HepG2 (cell line): ENCODE data around the gene ACSM5. TPM values are rescaled to one million over a fixed set of nuclear protein-coding genes. Genes with fewer than 3 reads are reported as not detected.
A peak's percentile ranks its signal among the peaks of the same experiment; 100 is the strongest.

ENCODE experiments used
- AGO1 ChIP-seq: fragments of 200-400 bp; formaldehyde crosslinking; IDR thresholded peaks from 2 replicates; pipeline ENCODE4 v1.6.1; 2017; ENCODE audit warnings: mild to moderate bottlenecking, low read depth, low read length, moderate library complexity; ENCODE audit not compliant: poor library complexity, severe bottlenecking
- ARHGAP35 ChIP-seq: sonication (generic); formaldehyde crosslinking; IDR thresholded peaks from 2 replicates; pipeline ENCODE4 v1.9.0; 2022; ENCODE audit warnings: mild to moderate bottlenecking, inconsistent platforms, moderate library complexity, missing genetic modification reagents, borderline replicate concordance
- ATF7 ChIP-seq, 2 experiments: fragments of 450-650 bp in 1 of 2; sonication (generic) in 1 of 2; formaldehyde crosslinking in 1 of 2; IDR thresholded peaks; 2 replicates each; pipeline versions ENCODE4 v1.4.0 to v1.6.1; 2016 to 2020; ENCODE audit warnings: antibody characterized with exemption in 1 of 2, mild to moderate bottlenecking in 1 of 2, missing genetic modification reagents in 1 of 2
- BHLHE40 ChIP-seq: IDR thresholded peaks from 2 replicates; pipeline ENCODE4 v1.6.1; 2011; ENCODE audit warnings: low read length, improper control_type of control experiment
- MYNN ChIP-seq: sonication (generic); formaldehyde crosslinking; IDR thresholded peaks from 2 replicates; pipeline ENCODE4 v1.4.0; 2020; ENCODE audit warnings: mild to moderate bottlenecking, low read depth, missing genetic modification reagents
- NCOR1 ChIP-seq: fragments of 200-600 bp; sonication (generic); IDR thresholded peaks from 2 replicates; pipeline ENCODE4 v1.7.0; 2017; ENCODE audit warnings: antibody characterized with exemption, low read length, borderline replicate concordance
- ONECUT2 ChIP-seq: sonication (generic); formaldehyde crosslinking; IDR thresholded peaks from 2 replicates; pipeline ENCODE4 v1.4.0; 2020; ENCODE audit warnings: missing genetic modification reagents
- RAD21 ChIP-seq: fragments of 450-650 bp; formaldehyde crosslinking; IDR thresholded peaks from 2 replicates; pipeline ENCODE4 v1.5.0; 2020; ENCODE audit warnings: mild to moderate bottlenecking
- RBFOX2 ChIP-seq: fragments of 200-400 bp; formaldehyde crosslinking; IDR thresholded peaks from 2 replicates; pipeline ENCODE4 v1.6.1; 2017; ENCODE audit warnings: low read depth, mild to moderate bottlenecking, low read length
- SRSF4 ChIP-seq: fragments of 200-400 bp; formaldehyde crosslinking; IDR thresholded peaks from one replicate; pipeline ENCODE4 v1.6.1; 2018; ENCODE audit warnings: mild to moderate bottlenecking, low read depth, low read length, moderate library complexity; ENCODE audit not compliant: poor library complexity, severe bottlenecking
- TCF7 ChIP-seq: sonication (generic); IDR thresholded peaks from 2 replicates; pipeline ENCODE4 v1.6.1; 2016; ENCODE audit warnings: antibody characterized with exemption, low read depth
- ZNF382 ChIP-seq: sonication (generic); formaldehyde crosslinking; IDR thresholded peaks from 2 replicates; pipeline ENCODE4 v1.5.0; 2020; ENCODE audit warnings: missing genetic modification reagents, mild to moderate bottlenecking, borderline replicate concordance
- ZNF44 ChIP-seq: sonication (generic); formaldehyde crosslinking; IDR thresholded peaks from 2 replicates; pipeline ENCODE4 v1.5.1; 2020; ENCODE audit warnings: mild to moderate bottlenecking, missing genetic modification reagents
- ZNF761 ChIP-seq: sonication (generic); formaldehyde crosslinking; conservative IDR thresholded peaks from 2 replicates; pipeline ENCODE4 v1.4.0; 2020; ENCODE audit warnings: mild to moderate bottlenecking, missing genetic modification reagents
- polyA plus RNA-seq, 8 experiments: library from polyadenylated mRNA; depleted of rRNA in 3 of 8; stranded (reverse) in 7 of 8; unstranded in 1 of 8; fragments of >200 nt; fragmentation: Illumina TruSeq in 4 of 8; extraction: Trizol in 4 of 8; gene quantifications; 2 replicates each; pipeline versions ENCODE4 v1.2.1 to v1.2.3, GENCODE V29; 2011 to 2016; ENCODE audit warnings: low read depth in 4 of 8, missing spikeins in 1 of 8, mixed read lengths in 1 of 8; ENCODE audit not compliant: insufficient read depth in 1 of 8
- total RNA-seq, 5 experiments: library from RNA; depleted of rRNA; stranded (reverse); fragments of >200 nt; fragmentation: Illumina TruSeq; extraction: Trizol; gene quantifications; 2 replicates each; pipeline ENCODE4 v1.2.3, GENCODE V29; 2016; ENCODE audit warnings: low read depth in 1 of 5
- TF ChIP-seq, protein P1 (sequence below): sonication (generic); formaldehyde crosslinking; IDR thresholded peaks from 2 replicates; pipeline ENCODE4 v1.5.1; 2020; ENCODE audit warnings: mild to moderate bottlenecking, missing genetic modification reagents, borderline replicate concordance
- TF ChIP-seq, protein P2 (sequence below): sonication (generic); formaldehyde crosslinking; IDR thresholded peaks from 2 replicates; pipeline ENCODE4 v1.4.0; 2020; ENCODE audit warnings: mild to moderate bottlenecking, missing genetic modification reagents
- TF ChIP-seq, protein P3 (sequence below): sonication (generic); formaldehyde crosslinking; IDR thresholded peaks from 2 replicates; pipeline ENCODE4 v1.4.0; 2020; ENCODE audit warnings: missing genetic modification reagents, borderline replicate concordance
- TF ChIP-seq, protein P4 (sequence below): sonication (generic); formaldehyde crosslinking; IDR thresholded peaks from 2 replicates; pipeline ENCODE4 v1.5.0; 2020; ENCODE audit warnings: mild to moderate bottlenecking, missing genetic modification reagents, moderate library complexity

Gene ACSM5
- total and polyA plus RNA-seq, 2 of the 13 experiments (the other 11 are each of a cell fraction or from before 2014, with no cell fraction given): 9.1 to 15.0 TPM

DNA sequence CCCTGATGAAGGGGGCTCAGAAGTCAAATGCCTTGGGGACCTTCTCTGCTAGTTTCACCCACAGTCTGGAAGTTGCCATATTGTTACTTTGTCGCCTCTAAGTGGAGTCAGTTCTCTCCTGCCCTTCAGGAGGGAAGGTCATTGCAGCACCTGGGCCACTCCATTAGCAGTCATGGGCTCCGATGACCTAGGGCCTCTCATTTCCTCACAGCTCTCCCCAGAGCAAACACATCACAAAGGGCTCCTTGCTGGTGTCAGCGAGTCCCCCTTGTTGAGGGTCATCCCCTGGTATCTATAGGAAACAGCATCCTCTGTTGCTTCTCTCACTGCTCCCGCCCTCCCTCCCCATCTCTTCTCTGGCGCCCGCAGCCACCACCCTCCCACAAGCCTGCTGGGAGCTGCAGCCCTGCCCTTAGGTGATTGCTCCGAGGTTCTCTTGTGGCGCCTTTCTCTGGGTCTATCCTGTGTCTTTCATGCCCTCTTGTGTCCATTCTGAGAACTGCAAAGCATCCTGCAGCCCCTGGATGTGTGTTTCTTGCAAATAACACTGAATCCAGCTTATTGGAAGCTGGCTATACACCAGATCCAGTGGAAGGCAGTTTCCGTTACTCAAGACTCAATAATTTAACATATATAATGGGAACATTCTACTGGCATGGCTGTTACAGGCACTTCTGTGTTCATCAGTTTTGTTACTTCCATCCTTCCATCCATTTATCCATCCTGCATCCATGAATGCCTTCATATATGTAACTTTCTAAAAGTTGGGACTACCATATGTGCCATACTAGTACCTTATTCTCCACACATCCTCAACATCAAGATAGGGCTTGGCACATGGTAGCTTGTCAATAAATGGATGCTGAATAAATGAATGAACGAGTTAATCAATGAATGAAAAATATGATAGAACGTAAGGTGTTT is 26.0 kb upstream of the ACSM5 start (continued):
- TF ChIP-seq, protein P1, sequence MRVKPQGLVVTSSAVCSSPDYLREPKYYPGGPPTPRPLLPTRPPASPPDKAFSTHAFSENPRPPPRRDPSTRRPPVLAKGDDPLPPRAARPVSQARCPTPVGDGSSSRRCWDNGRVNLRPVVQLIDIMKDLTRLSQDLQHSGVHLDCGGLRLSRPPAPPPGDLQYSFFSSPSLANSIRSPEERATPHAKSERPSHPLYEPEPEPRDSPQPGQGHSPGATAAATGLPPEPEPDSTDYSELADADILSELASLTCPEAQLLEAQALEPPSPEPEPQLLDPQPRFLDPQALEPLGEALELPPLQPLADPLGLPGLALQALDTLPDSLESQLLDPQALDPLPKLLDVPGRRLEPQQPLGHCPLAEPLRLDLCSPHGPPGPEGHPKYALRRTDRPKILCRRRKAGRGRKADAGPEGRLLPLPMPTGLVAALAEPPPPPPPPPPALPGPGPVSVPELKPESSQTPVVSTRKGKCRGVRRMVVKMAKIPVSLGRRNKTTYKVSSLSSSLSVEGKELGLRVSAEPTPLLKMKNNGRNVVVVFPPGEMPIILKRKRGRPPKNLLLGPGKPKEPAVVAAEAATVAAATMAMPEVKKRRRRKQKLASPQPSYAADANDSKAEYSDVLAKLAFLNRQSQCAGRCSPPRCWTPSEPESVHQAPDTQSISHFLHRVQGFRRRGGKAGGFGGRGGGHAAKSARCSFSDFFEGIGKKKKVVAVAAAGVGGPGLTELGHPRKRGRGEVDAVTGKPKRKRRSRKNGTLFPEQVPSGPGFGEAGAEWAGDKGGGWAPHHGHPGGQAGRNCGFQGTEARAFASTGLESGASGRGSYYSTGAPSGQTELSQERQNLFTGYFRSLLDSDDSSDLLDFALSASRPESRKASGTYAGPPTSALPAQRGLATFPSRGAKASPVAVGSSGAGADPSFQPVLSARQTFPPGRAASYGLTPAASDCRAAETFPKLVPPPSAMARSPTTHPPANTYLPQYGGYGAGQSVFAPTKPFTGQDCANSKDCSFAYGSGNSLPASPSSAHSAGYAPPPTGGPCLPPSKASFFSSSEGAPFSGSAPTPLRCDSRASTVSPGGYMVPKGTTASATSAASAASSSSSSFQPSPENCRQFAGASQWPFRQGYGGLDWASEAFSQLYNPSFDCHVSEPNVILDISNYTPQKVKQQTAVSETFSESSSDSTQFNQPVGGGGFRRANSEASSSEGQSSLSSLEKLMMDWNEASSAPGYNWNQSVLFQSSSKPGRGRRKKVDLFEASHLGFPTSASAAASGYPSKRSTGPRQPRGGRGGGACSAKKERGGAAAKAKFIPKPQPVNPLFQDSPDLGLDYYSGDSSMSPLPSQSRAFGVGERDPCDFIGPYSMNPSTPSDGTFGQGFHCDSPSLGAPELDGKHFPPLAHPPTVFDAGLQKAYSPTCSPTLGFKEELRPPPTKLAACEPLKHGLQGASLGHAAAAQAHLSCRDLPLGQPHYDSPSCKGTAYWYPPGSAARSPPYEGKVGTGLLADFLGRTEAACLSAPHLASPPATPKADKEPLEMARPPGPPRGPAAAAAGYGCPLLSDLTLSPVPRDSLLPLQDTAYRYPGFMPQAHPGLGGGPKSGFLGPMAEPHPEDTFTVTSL (CRISPR knock-in tag): 0 out of 2 replicates have a peak, but pooled peaks have one; percentile 39
- TF ChIP-seq, protein P2, sequence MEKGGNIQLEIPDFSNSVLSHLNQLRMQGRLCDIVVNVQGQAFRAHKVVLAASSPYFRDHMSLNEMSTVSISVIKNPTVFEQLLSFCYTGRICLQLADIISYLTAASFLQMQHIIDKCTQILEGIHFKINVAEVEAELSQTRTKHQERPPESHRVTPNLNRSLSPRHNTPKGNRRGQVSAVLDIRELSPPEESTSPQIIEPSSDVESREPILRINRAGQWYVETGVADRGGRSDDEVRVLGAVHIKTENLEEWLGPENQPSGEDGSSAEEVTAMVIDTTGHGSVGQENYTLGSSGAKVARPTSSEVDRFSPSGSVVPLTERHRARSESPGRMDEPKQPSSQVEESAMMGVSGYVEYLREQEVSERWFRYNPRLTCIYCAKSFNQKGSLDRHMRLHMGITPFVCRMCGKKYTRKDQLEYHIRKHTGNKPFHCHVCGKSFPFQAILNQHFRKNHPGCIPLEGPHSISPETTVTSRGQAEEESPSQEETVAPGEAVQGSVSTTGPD (CRISPR knock-in tag): peak; percentile 23; the same call in 1 of the 2 replicates
- TF ChIP-seq RBFOX2 (no peak), ATF7 (IDR thresholded peaks at IDR 0.05) (no peak), ATF7 (CRISPR knock-in tag; IDR thresholded peaks at IDR 0.05) (no peak), ZNF761 (CRISPR knock-in tag) (no peak), TCF7 (no peak), SRSF4 (no peak), ZNF382 (CRISPR knock-in tag) (no peak), ARHGAP35 (CRISPR knock-in tag) (no peak), NCOR1 (no peak), ONECUT2 (no peak), AGO1 (no peak), RAD21 (peak; percentile 95), ZNF44 (no peak), MYNN (CRISPR knock-in tag) (no peak), BHLHE40 (no peak)
- TF ChIP-seq, protein P3, sequence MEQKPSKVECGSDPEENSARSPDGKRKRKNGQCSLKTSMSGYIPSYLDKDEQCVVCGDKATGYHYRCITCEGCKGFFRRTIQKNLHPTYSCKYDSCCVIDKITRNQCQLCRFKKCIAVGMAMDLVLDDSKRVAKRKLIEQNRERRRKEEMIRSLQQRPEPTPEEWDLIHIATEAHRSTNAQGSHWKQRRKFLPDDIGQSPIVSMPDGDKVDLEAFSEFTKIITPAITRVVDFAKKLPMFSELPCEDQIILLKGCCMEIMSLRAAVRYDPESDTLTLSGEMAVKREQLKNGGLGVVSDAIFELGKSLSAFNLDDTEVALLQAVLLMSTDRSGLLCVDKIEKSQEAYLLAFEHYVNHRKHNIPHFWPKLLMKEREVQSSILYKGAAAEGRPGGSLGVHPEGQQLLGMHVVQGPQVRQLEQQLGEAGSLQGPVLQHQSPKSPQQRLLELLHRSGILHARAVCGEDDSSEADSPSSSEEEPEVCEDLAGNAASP: peak; percentile 58; the same call in 1 of the 2 replicates
- TF ChIP-seq, protein P4, sequence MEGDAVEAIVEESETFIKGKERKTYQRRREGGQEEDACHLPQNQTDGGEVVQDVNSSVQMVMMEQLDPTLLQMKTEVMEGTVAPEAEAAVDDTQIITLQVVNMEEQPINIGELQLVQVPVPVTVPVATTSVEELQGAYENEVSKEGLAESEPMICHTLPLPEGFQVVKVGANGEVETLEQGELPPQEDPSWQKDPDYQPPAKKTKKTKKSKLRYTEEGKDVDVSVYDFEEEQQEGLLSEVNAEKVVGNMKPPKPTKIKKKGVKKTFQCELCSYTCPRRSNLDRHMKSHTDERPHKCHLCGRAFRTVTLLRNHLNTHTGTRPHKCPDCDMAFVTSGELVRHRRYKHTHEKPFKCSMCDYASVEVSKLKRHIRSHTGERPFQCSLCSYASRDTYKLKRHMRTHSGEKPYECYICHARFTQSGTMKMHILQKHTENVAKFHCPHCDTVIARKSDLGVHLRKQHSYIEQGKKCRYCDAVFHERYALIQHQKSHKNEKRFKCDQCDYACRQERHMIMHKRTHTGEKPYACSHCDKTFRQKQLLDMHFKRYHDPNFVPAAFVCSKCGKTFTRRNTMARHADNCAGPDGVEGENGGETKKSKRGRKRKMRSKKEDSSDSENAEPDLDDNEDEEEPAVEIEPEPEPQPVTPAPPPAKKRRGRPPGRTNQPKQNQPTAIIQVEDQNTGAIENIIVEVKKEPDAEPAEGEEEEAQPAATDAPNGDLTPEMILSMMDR (CRISPR knock-in tag): peak; percentile 93
